KMS-11 (cell line): Measurements from ENCODE around the gene CCDC73.
"Not testable (repeated sequence)": the region's sequence is repeated elsewhere in the genome, so short reads cannot be mapped to it uniquely, and the experiment has no call there.

Experiments used
- H2AFZ ChIP-seq: fragments of 200-600 bp; sonication (generic); 2 replicates; pipeline ENCODE4 v1.6.1; 2016; ENCODE audit warnings: antibody characterized with exemption, mixed run types, low read depth
- H3K27ac ChIP-seq: fragments of 200-600 bp; sonication (generic); 2 replicates; pipeline ENCODE4 v1.6.1; 2016; ENCODE audit warnings: mild to moderate bottlenecking, mixed run types
- H3K27me3 ChIP-seq: fragments of 200-600 bp; sonication (generic); 2 replicates; pipeline ENCODE4 v1.6.1; 2017; ENCODE audit warnings: mild to moderate bottlenecking, low read depth, mixed run types, moderate library complexity; ENCODE audit not compliant: insufficient read depth
- H3K36me3 ChIP-seq: fragments of 200-600 bp; sonication (generic); 2 replicates; pipeline ENCODE4 v1.6.1; 2017; ENCODE audit warnings: mild to moderate bottlenecking, mixed run types; ENCODE audit not compliant: insufficient read depth
- H3K4me1 ChIP-seq: fragments of 200-600 bp; sonication (generic); 2 replicates; pipeline ENCODE4 v1.6.1; 2016; ENCODE audit warnings: mild to moderate bottlenecking, low read depth, mixed run types; ENCODE audit not compliant: poor library complexity, severe bottlenecking
- H3K4me2 ChIP-seq: fragments of 200-600 bp; sonication (generic); 2 replicates; pipeline ENCODE4 v1.7.0; 2016; ENCODE audit warnings: mild to moderate bottlenecking, mixed run types
- H3K4me3 ChIP-seq: fragments of 200-600 bp; sonication (generic); IDR thresholded peaks from 2 replicates; pipeline ENCODE4 v1.6.1; 2017; ENCODE audit warnings: low read depth, low read length, mixed read lengths; ENCODE audit not compliant: insufficient read depth
- H3K79me2 ChIP-seq: fragments of 200-600 bp; sonication (generic); 2 replicates; pipeline ENCODE4 v1.6.1; 2016; ENCODE audit warnings: low read depth, mixed run types; ENCODE audit not compliant: insufficient read depth
- H3K9ac ChIP-seq: fragments of 200-600 bp; sonication (generic); 2 replicates; pipeline ENCODE4 v1.6.1; 2016; ENCODE audit warnings: mild to moderate bottlenecking, mixed run types
- H4K20me1 ChIP-seq: fragments of 200-600 bp; sonication (generic); 2 replicates; pipeline ENCODE4 v1.6.1; 2016; ENCODE audit warnings: mild to moderate bottlenecking, mixed run types; ENCODE audit not compliant: insufficient read depth
- CTCF ChIP-seq: fragments of 200-600 bp; sonication (generic); conservative IDR thresholded peaks from 2 replicates; pipeline ENCODE4 v1.6.1; 2017; ENCODE audit warnings: low read depth, mild to moderate bottlenecking, antibody characterized with exemption, low read length, moderate library complexity, mixed read lengths

CCDC73 gene

GRCh38 chr11:32606220-32606619 is 188.2 kb downstream of the CCDC73 start:
- Histone ChIP-seq H3K4me2 (no peak overlapping the region), H3K9ac (no peak overlapping the region), H3K79me2 (no peaks in the 10 kb centered on the region; the same call in 1 of the 2 replicates), H3K36me3 (peaks cover 10% of the 10 kb centered on the region), H3K4me3 (no peak overlapping the region), H4K20me1 (no peaks in the 10 kb centered on the region; the same call in 1 of the 2 replicates), H3K27ac (no peak overlapping the region), H3K4me1 (peaks cover 27% of the 10 kb centered on the region), H3K27me3 (no peaks in the 10 kb centered on the region), H2AFZ (no peak overlapping the region)
- no peak for TF ChIP-seq CTCF

GRCh38 chr11:32602657-32603415 is 191.6 kb downstream of the CCDC73 start:
- H2AFZ ChIP-seq: no peak overlapping the region
- H3K4me3 ChIP-seq: no peak overlapping the region
- peaks cover 61% of the 10 kb centered on the region for H3K4me1 ChIP-seq
- H3K79me2 ChIP-seq: peaks cover 18% of the 10 kb centered on the region; the same call in 1 of the 2 replicates
- H3K27me3 ChIP-seq: no peaks in the 10 kb centered on the region
- H3K9ac ChIP-seq: 0 out of 2 replicates have a peak overlapping the region, but pooled peaks have one; percentile 15
- H3K27ac ChIP-seq: peak overlapping the region; percentile 58
- no peaks in the 10 kb centered on the region; the same call in 1 of the 2 replicates for H4K20me1 ChIP-seq
- H3K36me3 ChIP-seq: peaks cover 14% of the 10 kb centered on the region
- no peak for TF ChIP-seq CTCF
- H3K4me2 ChIP-seq: peak overlapping the region; percentile 56

GRCh38 chr11:32597921-32598320 is 196.5 kb downstream of the CCDC73 start:
- Histone ChIP-seq H2AFZ (no peak overlapping the region), H3K36me3 (peaks cover 16% of the 10 kb centered on the region), H3K27me3 (no peaks in the 10 kb centered on the region), H3K4me1 (peaks cover 100% of the 10 kb centered on the region), H3K9ac (peak overlapping the region; percentile 31), H3K4me3 (no peak overlapping the region), H3K4me2 (peak overlapping the region; percentile 56), H3K27ac (peak overlapping the region; percentile 78), H3K79me2 (peaks cover 18% of the 10 kb centered on the region; the same call in 1 of the 2 replicates), H4K20me1 (no peaks in the 10 kb centered on the region; the same call in 1 of the 2 replicates)
- no peak for TF ChIP-seq CTCF

GRCh38 chr11:32596114-32596513 is 198.3 kb downstream of the CCDC73 start:
- Histone ChIP-seq H3K79me2 (peaks cover 24% of the 10 kb centered on the region; the same call in 1 of the 2 replicates), H3K4me2 (peak overlapping the region; percentile 56; the same call in 1 of the 2 replicates), H3K4me1 (peaks cover 100% of the 10 kb centered on the region), H3K27ac (peak overlapping the region; percentile 78), H3K36me3 (peaks cover 24% of the 10 kb centered on the region)
- not testable (repeated sequence) for H2AFZ ChIP-seq, H4K20me1 ChIP-seq, H3K4me3 ChIP-seq, H3K9ac ChIP-seq, H3K27me3 ChIP-seq

GRCh38 chr11:32594272-32594671 is 200.2 kb downstream of the CCDC73 start:
- Histone ChIP-seq H3K4me3 (no peak overlapping the region), H3K9ac (no peak overlapping the region), H3K36me3 (peaks cover 27% of the 10 kb centered on the region), H3K4me2 (peak overlapping the region; percentile 27; the same call in 1 of the 2 replicates), H3K4me1 (peaks cover 99% of the 10 kb centered on the region), H2AFZ (no peak overlapping the region), H4K20me1 (no peaks in the 10 kb centered on the region; the same call in 1 of the 2 replicates), H3K27me3 (no peaks in the 10 kb centered on the region), H3K27ac (peak overlapping the region; percentile 19; the same call in 1 of the 2 replicates), H3K79me2 (peaks cover 26% of the 10 kb centered on the region; the same call in 1 of the 2 replicates)
- TF ChIP-seq CTCF: no peak
